GM18511 (cell line): Measurements from ENCODE around the gene SVIP.
A peak's percentile ranks its signal among the peaks of the same experiment; 100 is the strongest.

Experiments
- ATAC-seq: cut with Tn5 transposase; IDR thresholded peaks from one replicate; pipeline ENCODE4 v1.9.1; 2021; ENCODE audit warnings: mild to moderate bottlenecking, moderate library complexity; ENCODE audit not compliant: unreplicated experiment

The SVIP gene

GRCh38 chr11:22829231-22830081, at the start of gene SVIP:
Gene SVIP, minus strand, starts transcription at chr11:22829801. Its CDS starts 53 bp downstream, at chr11:22829748.
- ATAC-seq, result peak; percentile 89

GRCh38 chr11:22878604-22879003, 49.0 kb upstream of the SVIP start:
- ATAC-seq, result no peak

- ATAC-seq, result no peak
These were observed 48.4 kb upstream of the SVIP start for GRCh38 chr11:22878039-22878438.

- ATAC-seq, result peak; percentile 100
These were observed 46.4 kb upstream of the SVIP start for GRCh38 chr11:22875869-22876473.

GRCh38 chr11:22869325-22869724, 39.7 kb upstream of the SVIP start:
- no peak for ATAC-seq

- no peak for ATAC-seq
These were observed 30.6 kb upstream of the SVIP start, which contains the start of gene CCDC179 for GRCh38 chr11:22860241-22860640. Gene CCDC179, minus strand, starts transcription at chr11:22860474. Its CDS starts 53 bp downstream, at chr11:22860421.

- ATAC-seq, result no peak
These were observed 30.2 kb upstream of the SVIP start for GRCh38 chr11:22859756-22860155.

- ATAC-seq, result no peak
These were observed 21.9 kb upstream of the SVIP start for GRCh38 chr11:22851477-22851876.

GRCh38 chr11:22846726-22847125, 17.1 kb upstream of the SVIP start:
- no peak for ATAC-seq

- ATAC-seq, result no peak
These were observed 2.9 kb upstream of the SVIP start for GRCh38 chr11:22832315-22833015.

- no peak for ATAC-seq
These were observed 447 bp upstream of the SVIP start for GRCh38 chr11:22830082-22830414.

- ATAC-seq, result no peak
These were observed 1.2 kb downstream of the SVIP start for GRCh38 chr11:22828373-22828772.

- ATAC-seq, result no peak
These were observed 7.4 kb downstream of the SVIP start for GRCh38 chr11:22822203-22822602.

GRCh38 chr11:22809893-22810292, 19.7 kb downstream of the SVIP start:
- ATAC-seq, result no peak

- ATAC-seq, result peak; percentile 40
These were observed 20.9 kb downstream of the SVIP start for GRCh38 chr11:22808571-22809197.

- peak; percentile 96 for ATAC-seq
These were observed 21.6 kb downstream of the SVIP start for GRCh38 chr11:22807855-22808570.

GRCh38 chr11:22807391-22807790, 22.2 kb downstream of the SVIP start:
- no peak for ATAC-seq

- no peak for ATAC-seq
These were observed 26.7 kb downstream of the SVIP start for GRCh38 chr11:22802861-22803260.

GRCh38 chr11:22800482-22800881, 29.1 kb downstream of the SVIP start:
- ATAC-seq, result no peak

- ATAC-seq, result no peak
These were observed 30.7 kb downstream of the SVIP start for GRCh38 chr11:22798901-22799300.

- ATAC-seq, result no peak
These were observed 32.6 kb downstream of the SVIP start for GRCh38 chr11:22797047-22797446.
